IPS-18a (cell line): Measurements from ENCODE around the gene SLC6A3.

Source experiments
- H3K27ac ChIP-seq: one replicate; pipeline ENCODE4 v1.5.1; 2013; ENCODE audit warnings: low read length
- H3K27me3 ChIP-seq: one replicate; pipeline ENCODE4 v1.6.1; 2013; ENCODE audit warnings: mild to moderate bottlenecking, low read length; ENCODE audit not compliant: control insufficient read depth, insufficient read depth
- H3K36me3 ChIP-seq: one replicate; pipeline ENCODE4 v1.6.1; 2013; ENCODE audit warnings: low read depth, low read length; ENCODE audit not compliant: control insufficient read depth
- H3K4me1 ChIP-seq: one replicate; pipeline ENCODE4 v1.6.1; 2013; ENCODE audit warnings: low read depth, low read length; ENCODE audit not compliant: control insufficient read depth
- H3K4me3 ChIP-seq: one replicate; pipeline ENCODE4 v1.5.1; 2013; ENCODE audit warnings: low read length
- H3K9ac ChIP-seq: one replicate; pipeline ENCODE4 v1.6.1; 2013; ENCODE audit warnings: mild to moderate bottlenecking, low read length, moderate library complexity
- H3K9me3 ChIP-seq: one replicate; pipeline ENCODE4 v1.6.1; 2013; ENCODE audit warnings: low read depth, low read length; ENCODE audit not compliant: control insufficient read depth

Gene SLC6A3

DNA sequence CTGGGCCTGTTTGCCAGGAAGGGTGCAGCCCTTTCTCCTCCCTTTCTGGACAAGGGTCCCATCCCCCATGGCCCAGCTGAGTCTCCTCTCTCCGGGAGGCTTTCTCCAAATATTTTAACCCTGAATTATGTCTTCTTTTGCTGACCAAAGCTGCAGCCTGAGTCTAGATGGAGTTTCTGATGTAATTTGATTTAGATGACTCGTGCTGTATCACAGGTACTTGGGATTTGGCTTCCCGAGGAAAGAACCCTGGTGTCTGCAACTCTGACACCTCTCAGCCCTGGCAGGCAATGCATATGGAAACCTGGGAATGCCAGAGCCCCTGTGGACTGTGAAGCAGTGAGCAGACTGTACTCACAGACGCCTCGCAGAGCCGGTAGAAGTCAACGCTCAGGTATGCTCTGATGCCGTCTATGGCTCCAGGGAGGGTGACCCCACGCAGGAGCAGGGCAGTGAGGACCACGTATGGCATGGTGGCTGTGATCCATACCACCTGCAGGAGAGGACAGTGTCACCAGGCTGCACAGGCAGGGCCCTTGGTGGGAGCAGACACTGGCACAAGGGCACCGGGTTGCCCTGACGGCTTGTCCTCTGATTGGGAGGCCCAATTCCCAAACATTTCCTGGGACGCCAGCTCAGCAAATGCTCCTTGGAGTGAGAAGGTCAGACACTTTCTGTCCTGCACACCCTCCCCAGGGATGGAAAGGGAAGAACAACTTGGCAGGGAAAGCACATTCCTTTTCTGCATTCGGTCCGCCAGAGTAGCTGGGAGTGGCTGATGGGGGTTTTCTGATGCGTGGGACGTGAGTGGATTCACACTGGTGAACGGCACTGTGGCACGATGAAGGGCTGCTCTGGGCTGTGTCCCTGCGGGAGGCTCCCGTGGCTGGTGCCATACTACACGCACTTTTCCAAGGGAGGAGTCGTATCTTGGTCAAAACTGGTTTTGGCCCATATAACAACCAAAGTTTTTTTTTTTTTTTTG is 24.7 kb downstream of the SLC6A3 start:
- Histone ChIP-seq H3K4me1 (no peaks in the 10 kb centered on the region), H3K27me3 (no peaks in the 10 kb centered on the region), H3K36me3 (no peaks in the 10 kb centered on the region), H3K27ac (no peak overlapping the region), H3K9ac (no peak overlapping the region), H3K9me3 (no peaks in the 10 kb centered on the region), H3K4me3 (no peak overlapping the region)

- H3K27me3 ChIP-seq: no peaks in the 10 kb centered on the region
- no peaks in the 10 kb centered on the region for H3K36me3 ChIP-seq
- H3K9me3 ChIP-seq: no peaks in the 10 kb centered on the region
- H3K4me1 ChIP-seq: no peaks in the 10 kb centered on the region
- H3K27ac ChIP-seq: no peak overlapping the region
- H3K4me3 ChIP-seq: no peak overlapping the region
- H3K9ac ChIP-seq: no peak overlapping the region
Measured at GRCh38 chr5:1419476-1420210, 25.6 kb downstream of the SLC6A3 start.

DNA sequence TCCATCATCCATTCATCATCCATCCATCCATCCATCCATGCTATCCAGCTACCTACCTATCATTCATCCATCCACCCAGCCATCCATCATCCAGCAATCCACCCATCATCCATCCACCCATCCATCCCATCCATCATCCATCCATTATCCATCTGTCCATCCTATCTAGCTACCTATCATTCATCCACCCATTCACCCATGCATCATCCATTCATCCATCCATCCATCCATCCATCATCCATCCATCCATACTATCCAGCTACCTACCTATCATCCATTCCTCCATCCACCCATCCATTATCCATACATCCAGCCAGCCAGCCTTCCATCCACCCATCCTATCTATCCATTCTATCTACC is 26.3 kb downstream of the SLC6A3 start:
- no peaks in the 10 kb centered on the region for H3K9me3 ChIP-seq
- H3K4me3 ChIP-seq: no peak overlapping the region
- H3K36me3 ChIP-seq: no peaks in the 10 kb centered on the region
- no peaks in the 10 kb centered on the region for H3K4me1 ChIP-seq
- no peak overlapping the region for H3K27ac ChIP-seq
- no peak overlapping the region for H3K9ac ChIP-seq
- no peaks in the 10 kb centered on the region for H3K27me3 ChIP-seq

- Histone ChIP-seq H3K27me3 (no peaks in the 10 kb centered on the region), H3K9ac (no peak overlapping the region), H3K36me3 (no peaks in the 10 kb centered on the region), H3K4me1 (no peaks in the 10 kb centered on the region), H3K27ac (no peak overlapping the region), H3K4me3 (no peak overlapping the region), H3K9me3 (no peaks in the 10 kb centered on the region)
Measured at GRCh38 chr5:1418238-1418920, 26.9 kb downstream of the SLC6A3 start.

DNA sequence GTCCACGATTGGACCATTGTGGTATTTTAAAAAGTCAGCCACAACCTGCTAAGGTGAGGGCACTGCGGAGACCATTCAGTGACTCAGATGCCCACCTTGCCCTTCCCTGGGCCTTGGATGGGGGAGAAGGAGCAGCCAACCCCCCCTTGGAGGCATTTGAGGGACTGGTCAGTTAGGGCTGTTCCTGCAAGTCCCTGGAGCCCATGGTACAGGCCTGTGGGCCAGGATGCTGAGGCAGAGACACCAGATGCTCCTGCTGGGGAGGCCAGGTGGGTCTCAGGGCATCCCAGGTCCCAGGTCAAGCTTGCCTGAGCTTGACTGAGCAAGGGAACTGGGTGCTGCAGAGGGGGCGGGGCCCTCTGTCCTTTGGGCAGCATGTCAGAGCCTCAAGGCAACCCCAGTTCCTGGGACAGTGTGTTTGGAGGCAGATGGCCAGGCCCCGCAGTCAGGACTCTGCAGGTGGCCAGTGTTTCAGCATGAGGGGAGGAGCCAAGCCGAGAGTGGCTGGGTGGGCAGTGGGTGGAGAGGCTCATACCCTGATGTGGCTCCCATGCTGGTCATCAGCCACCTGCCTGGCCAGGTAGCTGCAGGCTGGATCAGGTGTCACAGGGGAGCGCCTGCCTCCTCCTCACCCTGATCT is 27.5 kb downstream of the SLC6A3 start:
- no peak overlapping the region for H3K27ac ChIP-seq
- no peaks in the 10 kb centered on the region for H3K27me3 ChIP-seq
- H3K4me3 ChIP-seq: no peak overlapping the region
- no peaks in the 10 kb centered on the region for H3K4me1 ChIP-seq
- H3K36me3 ChIP-seq: no peaks in the 10 kb centered on the region
- no peaks in the 10 kb centered on the region for H3K9me3 ChIP-seq
- H3K9ac ChIP-seq: no peak overlapping the region

GRCh38 chr5:1416856-1417469 is 28.3 kb downstream of the SLC6A3 start:
- no peaks in the 10 kb centered on the region for H3K27me3 ChIP-seq
- H3K4me3 ChIP-seq: no peak overlapping the region
- no peaks in the 10 kb centered on the region for H3K9me3 ChIP-seq
- H3K27ac ChIP-seq: no peak overlapping the region
- no peaks in the 10 kb centered on the region for H3K36me3 ChIP-seq
- no peak overlapping the region for H3K9ac ChIP-seq
- H3K4me1 ChIP-seq: no peaks in the 10 kb centered on the region

DNA sequence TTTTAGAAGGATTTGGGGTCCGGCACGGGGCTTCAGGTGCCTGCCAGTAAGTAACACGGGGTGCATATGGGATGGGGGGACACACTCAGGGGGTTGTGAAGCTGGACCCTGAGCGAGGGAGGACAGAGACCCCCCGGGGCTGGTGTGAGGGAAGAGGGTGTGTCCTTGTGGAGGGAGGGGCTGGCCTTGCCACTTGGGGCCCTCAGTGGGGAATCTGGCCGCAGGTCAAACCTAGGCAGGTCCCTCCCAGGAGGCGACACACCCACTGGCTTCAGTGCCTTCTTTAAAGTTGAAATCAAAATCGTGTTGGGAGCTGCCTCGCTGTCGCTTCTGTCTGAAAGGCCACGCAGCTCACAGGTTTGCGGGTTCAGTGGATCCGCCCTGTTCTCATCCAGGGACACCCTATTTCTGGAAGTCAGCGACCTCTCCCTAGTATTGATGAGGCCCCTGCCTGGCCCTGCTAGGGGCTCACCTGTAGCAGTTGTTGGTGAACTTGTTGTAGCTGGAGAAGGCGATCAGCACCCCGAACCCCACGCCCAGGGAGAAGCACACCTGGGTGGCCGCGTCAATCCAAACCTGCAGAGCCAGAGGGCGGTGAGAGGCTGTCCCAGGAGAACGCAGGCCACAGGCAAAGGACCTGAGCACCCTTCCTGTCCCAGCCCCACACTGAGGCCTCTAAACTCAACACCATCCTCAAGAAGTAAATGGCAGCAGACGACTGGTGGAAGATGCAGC is 29.4 kb downstream of the SLC6A3 start:
- H3K9me3 ChIP-seq: no peaks in the 10 kb centered on the region
- no peak overlapping the region for H3K9ac ChIP-seq
- H3K27me3 ChIP-seq: no peaks in the 10 kb centered on the region
- no peaks in the 10 kb centered on the region for H3K36me3 ChIP-seq
- no peak overlapping the region for H3K27ac ChIP-seq
- H3K4me1 ChIP-seq: no peaks in the 10 kb centered on the region
- H3K4me3 ChIP-seq: no peak overlapping the region

DNA sequence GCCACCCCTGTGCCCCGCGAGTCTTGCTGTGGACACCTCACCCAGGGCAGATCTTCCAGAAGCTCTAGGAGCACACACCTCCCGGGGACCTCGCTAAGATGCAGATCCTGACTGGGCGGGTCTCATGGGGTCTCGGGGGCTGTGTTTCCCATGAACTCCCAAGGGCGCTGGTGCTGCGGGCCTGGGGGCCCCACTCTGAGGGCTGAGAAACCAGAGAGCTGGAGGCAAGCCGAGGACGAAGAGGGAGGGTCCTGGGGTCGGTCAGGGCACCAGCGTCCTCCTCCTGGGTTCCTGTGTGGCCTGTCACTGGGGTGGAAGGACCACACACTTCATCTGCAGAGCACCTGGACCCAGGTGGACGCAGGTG is 30.2 kb downstream of the SLC6A3 start:
- H3K4me1 ChIP-seq: no peaks in the 10 kb centered on the region
- H3K36me3 ChIP-seq: no peaks in the 10 kb centered on the region
- no peak overlapping the region for H3K4me3 ChIP-seq
- H3K9me3 ChIP-seq: no peaks in the 10 kb centered on the region
- H3K9ac ChIP-seq: no peak overlapping the region
- H3K27ac ChIP-seq: no peak overlapping the region
- no peaks in the 10 kb centered on the region for H3K27me3 ChIP-seq

GRCh38 chr5:1414311-1415058 is 30.8 kb downstream of the SLC6A3 start:
- H3K27ac ChIP-seq: no peak overlapping the region
- no peak overlapping the region for H3K9ac ChIP-seq
- H3K27me3 ChIP-seq: no peaks in the 10 kb centered on the region
- no peaks in the 10 kb centered on the region for H3K36me3 ChIP-seq
- H3K9me3 ChIP-seq: no peaks in the 10 kb centered on the region
- H3K4me3 ChIP-seq: no peak overlapping the region
- no peaks in the 10 kb centered on the region for H3K4me1 ChIP-seq

GRCh38 chr5:1413611-1414241 is 31.5 kb downstream of the SLC6A3 start:
- no peak overlapping the region for H3K9ac ChIP-seq
- H3K4me1 ChIP-seq: no peaks in the 10 kb centered on the region
- no peaks in the 10 kb centered on the region for H3K27me3 ChIP-seq

More at GRCh38 chr5:1413611-1414241, 31.5 kb downstream of the SLC6A3 start:
- no peak overlapping the region for H3K27ac ChIP-seq
- no peak overlapping the region for H3K4me3 ChIP-seq
- H3K36me3 ChIP-seq: no peaks in the 10 kb centered on the region
- no peaks in the 10 kb centered on the region for H3K9me3 ChIP-seq
